GM10266 (cell line): Measurements from ENCODE around the gene ROBO2.
A peak's percentile ranks its signal among the peaks of the same experiment; 100 is the strongest.

Source experiments
- DNase-seq: peaks from one replicate; pipeline ENCODE4 v3.0.0; 2012; ENCODE audit errors: extremely low spot score
- CTCF ChIP-seq: IDR thresholded peaks from 2 replicates; pipeline ENCODE4 v1.5.1; 2012; ENCODE audit warnings: mild to moderate bottlenecking, low read depth; ENCODE audit not compliant: control insufficient read depth, insufficient read depth; ENCODE audit errors: missing control alignments

ROBO2 gene

GRCh38 chr3:77298417-77298816, 258.5 kb downstream of the ROBO2 start:
- DNase-seq, result no peak
- no peak for TF ChIP-seq CTCF

GRCh38 chr3:77303955-77304699, 264.2 kb downstream of the ROBO2 start:
- no peak for TF ChIP-seq CTCF
- no peak for DNase-seq

- no peak for DNase-seq
These were observed 264.8 kb downstream of the ROBO2 start for GRCh38 chr3:77304700-77305021.

GRCh38 chr3:77309460-77309859, 269.6 kb downstream of the ROBO2 start:
- DNase-seq, result no peak
- no peak for TF ChIP-seq CTCF

More at GRCh38 chr3:77304700-77305021, 264.8 kb downstream of the ROBO2 start:
- TF ChIP-seq CTCF, result no peak

GRCh38 chr3:77313843-77314242, 273.9 kb downstream of the ROBO2 start:
- no peak for DNase-seq
- TF ChIP-seq CTCF, result no peak

GRCh38 chr3:77319711-77320110, 279.8 kb downstream of the ROBO2 start:
- no peak for DNase-seq
- TF ChIP-seq CTCF, result no peak

GRCh38 chr3:77320514-77320913, 280.6 kb downstream of the ROBO2 start:
- DNase-seq, result no peak
- peak; percentile 56 for TF ChIP-seq CTCF
